Measurements from ENCODE around the gene SND1. TPM values are rescaled to one million over a fixed set of nuclear protein-coding genes. Genes with fewer than 3 reads are reported as not detected.

SND1 gene
- total and polyA plus RNA-seq, 7 donors: 29.2 to 72.8 (median 48.2) TPM

GRCh38 chr7:127844707-127845331 lies 192.8 kb downstream of the SND1 start:
- peak; percentile 37 to 70 for DNase-seq
- no peaks in the 10 kb centered on the region for H3K36me3 ChIP-seq (ENCODE audit: insufficient read depth in 1 of 2, low read depth in 1 of 2)
- intact Hi-C loops (cut with DNase I): no loop called here

DNA sequence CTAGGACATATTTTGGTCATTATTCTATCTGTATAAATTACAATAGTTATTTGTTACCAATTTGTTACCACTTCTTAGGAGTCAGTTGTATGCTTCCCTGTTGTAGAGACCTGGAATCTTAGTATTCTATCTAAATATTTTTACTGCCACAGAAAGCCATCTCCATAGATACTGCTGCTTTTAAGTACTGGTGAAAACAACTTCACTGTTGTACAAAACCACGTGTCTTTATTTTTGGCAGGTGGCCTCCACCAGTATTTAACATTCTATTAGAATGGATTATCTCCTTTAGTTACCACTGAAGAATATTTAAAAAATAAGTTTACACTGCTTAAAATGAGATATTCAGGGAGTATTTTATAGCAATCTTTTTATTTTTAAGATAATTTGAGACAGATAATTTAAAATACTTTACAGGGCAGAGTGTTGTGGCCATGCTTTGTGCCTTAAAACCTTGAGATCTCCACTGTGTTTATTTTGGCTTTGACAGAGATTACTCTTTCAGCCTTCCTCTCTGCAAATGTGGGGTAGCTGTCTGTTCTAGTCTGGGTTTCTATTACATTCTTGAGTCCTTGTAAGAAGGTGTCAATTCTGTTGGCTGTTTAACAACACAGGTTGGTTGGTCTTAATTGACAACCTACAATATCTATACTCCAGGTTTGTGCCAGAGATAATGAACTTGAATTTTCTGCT lies 193.7 kb downstream of the SND1 start:
- peak overlapping the region; percentile 60 for H3K27ac ChIP-seq
- intact Hi-C loops (cut with DNase I): no loop called here
- H3K9me3 ChIP-seq: no peaks in the 10 kb centered on the region
- no peaks in the 10 kb centered on the region for H3K27me3 ChIP-seq (ENCODE audit: insufficient read depth in 3 of 3, low read length in 2 of 3)
- TF ChIP-seq, protein P1, sequence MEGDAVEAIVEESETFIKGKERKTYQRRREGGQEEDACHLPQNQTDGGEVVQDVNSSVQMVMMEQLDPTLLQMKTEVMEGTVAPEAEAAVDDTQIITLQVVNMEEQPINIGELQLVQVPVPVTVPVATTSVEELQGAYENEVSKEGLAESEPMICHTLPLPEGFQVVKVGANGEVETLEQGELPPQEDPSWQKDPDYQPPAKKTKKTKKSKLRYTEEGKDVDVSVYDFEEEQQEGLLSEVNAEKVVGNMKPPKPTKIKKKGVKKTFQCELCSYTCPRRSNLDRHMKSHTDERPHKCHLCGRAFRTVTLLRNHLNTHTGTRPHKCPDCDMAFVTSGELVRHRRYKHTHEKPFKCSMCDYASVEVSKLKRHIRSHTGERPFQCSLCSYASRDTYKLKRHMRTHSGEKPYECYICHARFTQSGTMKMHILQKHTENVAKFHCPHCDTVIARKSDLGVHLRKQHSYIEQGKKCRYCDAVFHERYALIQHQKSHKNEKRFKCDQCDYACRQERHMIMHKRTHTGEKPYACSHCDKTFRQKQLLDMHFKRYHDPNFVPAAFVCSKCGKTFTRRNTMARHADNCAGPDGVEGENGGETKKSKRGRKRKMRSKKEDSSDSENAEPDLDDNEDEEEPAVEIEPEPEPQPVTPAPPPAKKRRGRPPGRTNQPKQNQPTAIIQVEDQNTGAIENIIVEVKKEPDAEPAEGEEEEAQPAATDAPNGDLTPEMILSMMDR (IDR thresholded peaks at IDR 0.05): no peak
- 10 to 24% (median 17%) methylated on average over 1 of the region's 1 CpG for WGBS, 3 donors
- H3K36me3 ChIP-seq (ENCODE audit: insufficient read depth in 1 of 2, low read depth in 1 of 2): no peaks in the 10 kb centered on the region
- ATAC-seq (no peak), DNase-seq (no peak)
- H3K4me3 ChIP-seq: peak overlapping the region; percentile 31
- peaks cover 21% of the 10 kb centered on the region for H3K4me1 ChIP-seq

More at GRCh38 chr7:127844707-127845331, 192.8 kb downstream of the SND1 start:
- peak; percentile 90 to 99 (median 96) for ATAC-seq
- H3K4me1 ChIP-seq: peaks cover 21% of the 10 kb centered on the region
- H3K4me3 ChIP-seq: peak overlapping the region; percentile 31
- no peaks in the 10 kb centered on the region for H3K27me3 ChIP-seq (ENCODE audit: insufficient read depth in 3 of 3, low read length in 2 of 3)
- H3K27ac ChIP-seq: peak overlapping the region; percentile 60
- TF ChIP-seq, protein P1 (IDR thresholded peaks at IDR 0.05): no peak
- 8 to 17% (median 12%) methylated on average over 2 of the region's 2 CpGs for WGBS, 3 donors
- H3K9me3 ChIP-seq: no peaks in the 10 kb centered on the region

- Histone ChIP-seq H3K36me3 (ENCODE audit: insufficient read depth in 1 of 2, low read depth in 1 of 2) (no peaks in the 10 kb centered on the region), H3K4me1 (peaks cover 21% of the 10 kb centered on the region), H3K4me3 (no peak overlapping the region), H3K27ac (no peak overlapping the region), H3K9me3 (no peaks in the 10 kb centered on the region), H3K27me3 (ENCODE audit: insufficient read depth in 3 of 3, low read length in 2 of 3) (no peaks in the 10 kb centered on the region)
- WGBS, 3 donors: 76 to 89% (median 85%) methylated on average over 3 of the region's 3 CpGs
- ATAC-seq (no peak), DNase-seq (no peak)
- intact Hi-C loops (cut with DNase I): no loop called here
- TF ChIP-seq, protein P1 (IDR thresholded peaks at IDR 0.05): no peak
These were observed 195.6 kb downstream of the SND1 start for GRCh38 chr7:127847641-127848040.

- Histone ChIP-seq H3K9me3 (no peaks in the 10 kb centered on the region), H3K27ac (no peak overlapping the region), H3K27me3 (ENCODE audit: insufficient read depth in 3 of 3, low read length in 2 of 3) (no peaks in the 10 kb centered on the region), H3K36me3 (ENCODE audit: insufficient read depth in 1 of 2, low read depth in 1 of 2) (no peaks in the 10 kb centered on the region), H3K4me1 (peaks cover 21% of the 10 kb centered on the region), H3K4me3 (no peak overlapping the region)
- intact Hi-C loops (cut with DNase I): no loop called here
- DNase-seq (no peak), ATAC-seq (no peak)
- TF ChIP-seq, protein P1 (IDR thresholded peaks at IDR 0.05): no peak
- WGBS, 3 donors: 95 to 96% (median 95%) methylated on average over 2 of the region's 2 CpGs
These were observed 196.2 kb downstream of the SND1 start for GRCh38 chr7:127848241-127848640.
